ENCODE measurements around the gene TBPL2. TPM values are rescaled to one million over a fixed set of nuclear protein-coding genes. Genes with fewer than 3 reads are reported as not detected.
A peak's percentile ranks its signal among the peaks of the same experiment; 100 is the strongest.

The TBPL2 gene
- total and polyA plus RNA-seq, 2 donors (not counting 3 experiments of a cell fraction or from before 2014, with no cell fraction given): not detected

GRCh38 chr14:55482936-55483605 is 42.7 kb upstream of the TBPL2 start:
- BruUV-seq (replicated peaks): no TSS peak
- intact Hi-C loops (cut with micrococcal nuclease) (no loop called here), dilution Hi-C loops (cut with MboI; ENCODE audit: extremely low pct_ligation_motif_present, low sequenced_read_pairs) (no loop called here)
- H3K36me3 ChIP-seq (ENCODE audit: control insufficient read depth in 2 of 2, extremely low read depth in 1 of 2, insufficient read depth in 2 of 2, low read length in 2 of 2): no peaks in the 10 kb centered on the region
- H3K27me3 ChIP-seq (ENCODE audit: control insufficient read depth in 2 of 2, insufficient read depth in 2 of 2, low read length in 2 of 2): no peaks in the 10 kb centered on the region
- peaks cover 3% of the 10 kb centered on the region for H3K4me1 ChIP-seq (ENCODE audit: control insufficient read depth, extremely low read depth, insufficient read depth, low read length)
- H3K27ac ChIP-seq (ENCODE audit: insufficient read depth, low read depth, low read length): no peak overlapping the region
- peak; percentile 39 for DNase-seq (ENCODE audit: low read depth, low spot score)
- no peak overlapping the region for H3K4me2 ChIP-seq (ENCODE audit: insufficient read depth, low read length)
- H2AFZ ChIP-seq (ENCODE audit: low read depth, low read length): no peak overlapping the region
- ChIA-PET CTCF (interaction anchor here (1.1 to 1.4 kb wide), 3 partner anchors 20 to 37 kb away, joined by 4 to 5 read pairs (median 4); no protein-coding TSS in a partner anchor), POLR2A (no interaction called here)
- H3K9me3 ChIP-seq (replicated peaks; ENCODE audit: control insufficient read depth, insufficient read depth, low read length): no peaks in the 10 kb centered on the region
- H3K9me1 ChIP-seq (replicated peaks; ENCODE audit: control insufficient read depth, extremely low read depth, insufficient read depth, low read length): no peaks in the 10 kb centered on the region
- no peak for FAIRE-seq
- TF ChIP-seq JUN (IDR thresholded peaks at IDR 0.05; ENCODE audit: borderline replicate concordance, insufficient read depth, insufficient read length, low read depth): no peak
- no peak for TF ChIP-seq FOS (IDR thresholded peaks at IDR 0.05; ENCODE audit: borderline replicate concordance, insufficient read depth, low read length)
- TF ChIP-seq, protein P1, sequence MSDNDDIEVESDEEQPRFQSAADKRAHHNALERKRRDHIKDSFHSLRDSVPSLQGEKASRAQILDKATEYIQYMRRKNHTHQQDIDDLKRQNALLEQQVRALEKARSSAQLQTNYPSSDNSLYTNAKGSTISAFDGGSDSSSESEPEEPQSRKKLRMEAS (IDR thresholded peaks at IDR 0.05; ENCODE audit: insufficient read depth, insufficient read length): no peak
- no peak for TF ChIP-seq POLR2A (IDR thresholded peaks at IDR 0.05; ENCODE audit: low read depth, low read length)
- no peak for TF ChIP-seq MYC (IDR thresholded peaks at IDR 0.05; ENCODE audit: low read depth, low read length)
- TF ChIP-seq, protein P2, sequence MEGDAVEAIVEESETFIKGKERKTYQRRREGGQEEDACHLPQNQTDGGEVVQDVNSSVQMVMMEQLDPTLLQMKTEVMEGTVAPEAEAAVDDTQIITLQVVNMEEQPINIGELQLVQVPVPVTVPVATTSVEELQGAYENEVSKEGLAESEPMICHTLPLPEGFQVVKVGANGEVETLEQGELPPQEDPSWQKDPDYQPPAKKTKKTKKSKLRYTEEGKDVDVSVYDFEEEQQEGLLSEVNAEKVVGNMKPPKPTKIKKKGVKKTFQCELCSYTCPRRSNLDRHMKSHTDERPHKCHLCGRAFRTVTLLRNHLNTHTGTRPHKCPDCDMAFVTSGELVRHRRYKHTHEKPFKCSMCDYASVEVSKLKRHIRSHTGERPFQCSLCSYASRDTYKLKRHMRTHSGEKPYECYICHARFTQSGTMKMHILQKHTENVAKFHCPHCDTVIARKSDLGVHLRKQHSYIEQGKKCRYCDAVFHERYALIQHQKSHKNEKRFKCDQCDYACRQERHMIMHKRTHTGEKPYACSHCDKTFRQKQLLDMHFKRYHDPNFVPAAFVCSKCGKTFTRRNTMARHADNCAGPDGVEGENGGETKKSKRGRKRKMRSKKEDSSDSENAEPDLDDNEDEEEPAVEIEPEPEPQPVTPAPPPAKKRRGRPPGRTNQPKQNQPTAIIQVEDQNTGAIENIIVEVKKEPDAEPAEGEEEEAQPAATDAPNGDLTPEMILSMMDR (IDR thresholded peaks at IDR 0.05; ENCODE audit: extremely low read depth in 1 of 2, insufficient read depth in 1 of 2, low read depth in 1 of 2, low read length in 2 of 2): no peak
- no peak for TF ChIP-seq POLR2AphosphoS5 (IDR thresholded peaks at IDR 0.05; ENCODE audit: insufficient read depth, low read depth, low read length)
- TF ChIP-seq EZH2 (IDR thresholded peaks at IDR 0.05; ENCODE audit: borderline replicate concordance, low read depth, low read length, severe bottlenecking): no peak
- no peak for TF ChIP-seq GATA2 (IDR thresholded peaks at IDR 0.05; ENCODE audit: insufficient read depth, insufficient read length, low read depth, low read length)
- H3K4me3 ChIP-seq (replicated peaks in 1 of 3; ENCODE audit: insufficient read depth in 1 of 3, low read depth in 1 of 3, low read length in 3 of 3): no peak overlapping the region
- H4K20me1 ChIP-seq (replicated peaks; ENCODE audit: control insufficient read depth, extremely low read depth, insufficient read depth, low read length): no peaks in the 10 kb centered on the region
- H3K9ac ChIP-seq (replicated peaks; ENCODE audit: extremely low read depth, insufficient read depth, low read length): no peak overlapping the region
- H3K79me2 ChIP-seq (ENCODE audit: control insufficient read depth, insufficient read depth, low read length): no peaks in the 10 kb centered on the region

All from endothelial cell of umbilical vein (primary cell).